Uterus (tissue), 2 donors: ENCODE measurements around the gene GCC1.

Experiments
- POLR2A ChIP-seq, 2 donors: fragments of 450-650 bp; IDR thresholded peaks; one replicate each; pipeline ENCODE4 v1.6.1; 2016; ENCODE audit warnings: antibody characterized with exemption in 2 of 2, mild to moderate bottlenecking in 1 of 2, moderate library complexity in 1 of 2
- TF ChIP-seq, protein P1 (sequence below), 4 experiments: fragments of 200-600 bp in 2 of 4; fragments of 450-650 bp in 2 of 4; sonication (generic) in 2 of 4; IDR thresholded peaks; one replicate each; pipeline ENCODE4 v1.5.1; 2016 to 2019; ENCODE audit warnings: antibody characterized with exemption in 4 of 4, mild to moderate bottlenecking in 2 of 4, moderate library complexity in 1 of 4

DNA sequence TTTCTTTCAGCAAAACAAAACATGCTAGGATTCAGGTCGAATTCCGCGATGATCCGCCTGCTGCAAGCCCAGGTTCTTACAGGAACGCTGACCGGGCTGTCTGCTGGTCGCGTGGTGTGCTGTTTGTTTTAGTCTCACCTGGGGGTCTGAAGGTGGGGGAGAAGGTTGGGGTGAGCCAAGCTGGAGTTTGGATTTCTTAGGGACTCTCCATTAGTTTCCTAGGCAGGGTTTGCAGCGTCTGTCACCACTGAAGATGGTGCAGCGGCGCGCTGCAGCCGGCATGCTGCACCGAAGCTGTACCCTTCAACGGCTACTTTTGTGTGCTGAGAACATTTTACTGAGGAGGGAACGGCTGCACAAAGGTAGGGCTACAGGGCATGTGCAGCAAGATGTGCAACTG, 48.7 kb downstream of the GCC1 start:
- TF ChIP-seq, protein P1, sequence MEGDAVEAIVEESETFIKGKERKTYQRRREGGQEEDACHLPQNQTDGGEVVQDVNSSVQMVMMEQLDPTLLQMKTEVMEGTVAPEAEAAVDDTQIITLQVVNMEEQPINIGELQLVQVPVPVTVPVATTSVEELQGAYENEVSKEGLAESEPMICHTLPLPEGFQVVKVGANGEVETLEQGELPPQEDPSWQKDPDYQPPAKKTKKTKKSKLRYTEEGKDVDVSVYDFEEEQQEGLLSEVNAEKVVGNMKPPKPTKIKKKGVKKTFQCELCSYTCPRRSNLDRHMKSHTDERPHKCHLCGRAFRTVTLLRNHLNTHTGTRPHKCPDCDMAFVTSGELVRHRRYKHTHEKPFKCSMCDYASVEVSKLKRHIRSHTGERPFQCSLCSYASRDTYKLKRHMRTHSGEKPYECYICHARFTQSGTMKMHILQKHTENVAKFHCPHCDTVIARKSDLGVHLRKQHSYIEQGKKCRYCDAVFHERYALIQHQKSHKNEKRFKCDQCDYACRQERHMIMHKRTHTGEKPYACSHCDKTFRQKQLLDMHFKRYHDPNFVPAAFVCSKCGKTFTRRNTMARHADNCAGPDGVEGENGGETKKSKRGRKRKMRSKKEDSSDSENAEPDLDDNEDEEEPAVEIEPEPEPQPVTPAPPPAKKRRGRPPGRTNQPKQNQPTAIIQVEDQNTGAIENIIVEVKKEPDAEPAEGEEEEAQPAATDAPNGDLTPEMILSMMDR (IDR thresholded peaks at IDR 0.05): no peak
- TF ChIP-seq POLR2A (IDR thresholded peaks at IDR 0.05): no peak
